Esophagus squamous epithelium (tissue), 5 donors: ENCODE measurements around the gene SUN5. TPM values are rescaled to one million over a fixed set of nuclear protein-coding genes. Genes with fewer than 3 reads are reported as not detected.
"Not testable (repeated sequence)": the region's sequence is repeated elsewhere in the genome, so short reads cannot be mapped to it uniquely, and the experiment has no call there.

Source experiments
- DNase-seq: peaks from one replicate; lab custom pipeline; 2025; lab: John Stamatoyannopoulos, UW
- H3K27ac ChIP-seq, 4 donors: fragments of 200-600 bp; sonication (generic); one replicate each; pipeline ENCODE4 v1.5.1; 2016 to 2019; ENCODE audit warnings: mild to moderate bottlenecking in 1 of 4
- H3K27me3 ChIP-seq, 4 donors: fragments of 200-600 bp; sonication (generic); 1 replicate in 3 of 4; 2 replicates in 1 of 4; pipeline versions ENCODE4 v1.5.1 to v1.6.0; 2017 to 2021; ENCODE audit warnings: antibody characterized with exemption in 1 of 4
- H3K36me3 ChIP-seq, 3 donors: fragments of 200-600 bp; sonication (generic); one replicate each; pipeline ENCODE4 v1.5.1; 2016 to 2019
- H3K4me1 ChIP-seq, 3 donors: fragments of 200-600 bp; sonication (generic); one replicate each; pipeline ENCODE4 v1.5.1; 2017 to 2019
- H3K4me3 ChIP-seq, 4 donors: fragments of 200-600 bp; sonication (generic); 1 replicate in 3 of 4; 2 replicates in 1 of 4; pipeline ENCODE4 v1.5.1; 2016 to 2019; ENCODE audit warnings: mild to moderate bottlenecking in 2 of 4, moderate library complexity in 1 of 4
- H3K9me3 ChIP-seq, 3 donors: fragments of 200-600 bp; sonication (generic); one replicate each; pipeline ENCODE4 v1.5.1; 2016 to 2019
- CTCF ChIP-seq, 6 experiments: fragments of 450-650 bp in 4 of 6; fragments of 200-600 bp in 2 of 6; sonication (generic) in 2 of 6; IDR thresholded peaks; one replicate each; pipeline ENCODE4 v1.5.1; 2016 to 2019; ENCODE audit warnings: antibody characterized with exemption in 6 of 6, mild to moderate bottlenecking in 4 of 6, moderate library complexity in 4 of 6
- POLR2A ChIP-seq, 4 donors: fragments of 450-650 bp; IDR thresholded peaks; one replicate each; pipeline ENCODE4 v1.6.1; 2017; ENCODE audit warnings: antibody characterized with exemption in 4 of 4, mild to moderate bottlenecking in 4 of 4, moderate library complexity in 3 of 4
- WGBS, 2 donors: methylation state at CpG; one replicate each; pipeline ENCODE4 v1.1.5; 2018; 5-methylcytosine and 5-hydroxymethylcytosine counted together
- intact Hi-C: fragments of 100-400 bp; cut with DNase I; formaldehyde crosslinking; loops from one replicate; pipeline ENCODE4 v1.15.0; 2022
- total RNA-seq, 4 donors: library from RNA; depleted of rRNA; stranded (reverse); fragments of >200 nt; gene quantifications; one replicate each; pipeline ENCODE4 v1.1.0, GENCODE V29; 2016
- donor health status: DM: yes; HTN: yes; CAD: no.

The SUN5 gene
- not detected for total RNA-seq

GRCh38 chr20:33004141-33004751, at the start of gene SUN5:
SUN5 (minus strand) TSS chr20:33004433; CDS start chr20:33004340, 93 bp downstream.
- Histone ChIP-seq H3K27ac (no peak within 1 kb of the TSS), H3K4me3 (no peak within 1 kb of the TSS), H3K9me3 (no peaks in the 10 kb centered on the region), H3K36me3 (no peaks in the 10 kb centered on the region), H3K27me3 (peaks cover 0 to 5% (median 0%) of the 10 kb centered on the region in 4 donors), H3K4me1 (no peaks in the 10 kb centered on the region)
- no peak for DNase-seq
- WGBS, 2 donors = 70 to 83% methylated on average over 3 to 6 of the region's 6 CpGs
- TF ChIP-seq POLR2A (IDR thresholded peaks at IDR 0.05) (no peak), CTCF (IDR thresholded peaks at IDR 0.05) (no peak)
- intact Hi-C loops = no loop called here

- Histone ChIP-seq H3K9me3 (no peaks in the 10 kb centered on the region), H3K27ac (no peak within 1 kb of the TSS), H3K36me3 (no peaks in the 10 kb centered on the region), H3K27me3 (peaks cover 0 to 40% (median 0%) of the 10 kb centered on the region in 4 donors), H3K4me1 (no peaks in the 10 kb centered on the region), H3K4me3 (no peak within 1 kb of the TSS)
- intact Hi-C loops = no loop called here
- TF ChIP-seq CTCF (IDR thresholded peaks at IDR 0.05) (no peak), POLR2A (IDR thresholded peaks at IDR 0.05) (no peak)
- DNase-seq = no peak
- WGBS, 2 donors = 80 to 89% methylated on average over 2 to 6 of the region's 25 CpGs
These were observed 49.3 kb upstream of the SUN5 start, which contains the start of gene BPIFB3 for GRCh38 chr20:33053291-33054106. BPIFB3 (plus strand) TSS chr20:33053903; CDS start chr20:33055436, 1,533 bp downstream.

- intact Hi-C loops = no loop called here
- H3K27ac ChIP-seq = no peak overlapping the region
- peaks cover 0 to under 1% (median 0%) of the 10 kb centered on the region in 3 donors for H3K9me3 ChIP-seq
- H3K36me3 ChIP-seq = no peaks in the 10 kb centered on the region
- H3K27me3 ChIP-seq = peaks cover 0 to 30% (median 0%) of the 10 kb centered on the region in 4 donors
- WGBS, 2 donors = 63 to 81% methylated on average over 4 of the region's 4 CpGs
- no peak for DNase-seq
- H3K4me3 ChIP-seq = no peak overlapping the region
- TF ChIP-seq CTCF (IDR thresholded peaks at IDR 0.05) (no peak), POLR2A (IDR thresholded peaks at IDR 0.05) (no peak)
- H3K4me1 ChIP-seq = no peaks in the 10 kb centered on the region
These were observed 47.1 kb upstream of the SUN5 start for GRCh38 chr20:33051333-33051732.

- Histone ChIP-seq H3K4me3 (no peak overlapping the region), H3K27ac (no peak overlapping the region), H3K27me3 (no peaks in the 10 kb centered on the region), H3K9me3 (peaks cover 0 to 18% (median 0%) of the 10 kb centered on the region in 3 donors), H3K36me3 (no peaks in the 10 kb centered on the region), H3K4me1 (no peaks in the 10 kb centered on the region)
- no peak for TF ChIP-seq CTCF (IDR thresholded peaks at IDR 0.05)
- TF ChIP-seq POLR2A (IDR thresholded peaks at IDR 0.05) = no peak
- 71 to 73% methylated on average over 3 of the region's 3 CpGs for WGBS, 2 donors
- intact Hi-C loops = no loop called here
- no peak for DNase-seq
These were observed 42.2 kb upstream of the SUN5 start for GRCh38 chr20:33046412-33046811.

GRCh38 chr20:33045129-33045721, 41.0 kb upstream of the SUN5 start:
- WGBS, 2 donors = 81% methylated on average over 14 to 15 of the region's 15 CpGs
- H3K27me3 ChIP-seq, H3K27ac ChIP-seq, intact Hi-C loops, DNase-seq, H3K4me1 ChIP-seq, H3K4me3 ChIP-seq, H3K36me3 ChIP-seq: not testable (repeated sequence)
- H3K9me3 ChIP-seq = peaks cover 0 to 18% (median 0%) of the 10 kb centered on the region in 3 donors
